Stimulated activated CD8-positive, alpha-beta memory T cell treated with anti-CD3 and anti-CD28 coated beads, Interleukin-4, amount 100 ng/mL, for 24 hours (primary cell): ENCODE results near the gene LAT.
A peak's percentile ranks its signal among the peaks of the same experiment; 100 is the strongest.

Experiments
- DNase-seq: peaks from one replicate; pipeline ENCODE4 v3.0.0-alpha.2; 2020; ENCODE audit warnings: low read depth

The LAT gene

GRCh38 chr16:29007730-29008593, 23.1 kb downstream of the LAT start:
- peak; percentile 48 for DNase-seq

GRCh38 chr16:29009050-29009837, 24.4 kb downstream of the LAT start:
- peak; percentile 41 for DNase-seq

- no peak for DNase-seq
Measured at GRCh38 chr16:29009838-29010166, 24.9 kb downstream of the LAT start.

- no peak for DNase-seq
Measured at GRCh38 chr16:29011112-29011511, 26.3 kb downstream of the LAT start.

- DNase-seq, result no peak
Measured at GRCh38 chr16:29011851-29012250, 27.0 kb downstream of the LAT start.

GRCh38 chr16:29012913-29013553, 28.2 kb downstream of the LAT start:
- no peak for DNase-seq

GRCh38 chr16:29014561-29015069, 29.8 kb downstream of the LAT start:
- no peak for DNase-seq

- no peak for DNase-seq
Measured at GRCh38 chr16:29022196-29022595, 37.3 kb downstream of the LAT start.

GRCh38 chr16:29023279-29024277, 38.7 kb downstream of the LAT start:
- DNase-seq, result no peak

- no peak for DNase-seq
Measured at GRCh38 chr16:29024278-29024677, 39.4 kb downstream of the LAT start.

- peak; percentile 47 for DNase-seq
Measured at GRCh38 chr16:29025218-29025617, 40.4 kb downstream of the LAT start.

GRCh38 chr16:29025735-29026134, 40.9 kb downstream of the LAT start:
- no peak for DNase-seq

GRCh38 chr16:29028457-29029167, 43.8 kb downstream of the LAT start:
- DNase-seq, result no peak

GRCh38 chr16:29029168-29029994, 44.5 kb downstream of the LAT start:
- DNase-seq, result peak; percentile 87

- no peak for DNase-seq
Measured at GRCh38 chr16:29030086-29030840, 45.4 kb downstream of the LAT start.
